Stimulated activated CD8-positive, alpha-beta memory T cell treated with anti-CD3 and anti-CD28 coated beads, Interleukin-15, amount 100 ng/mL, for 48 hours (primary cell): ENCODE data around the gene ABLIM2.

Source experiments
- DNase-seq, 2 donors: peaks; one replicate each; pipeline ENCODE4 v3.0.0-alpha.2; 2020; ENCODE audit warnings: low read depth in 2 of 2

The ABLIM2 gene

DNA sequence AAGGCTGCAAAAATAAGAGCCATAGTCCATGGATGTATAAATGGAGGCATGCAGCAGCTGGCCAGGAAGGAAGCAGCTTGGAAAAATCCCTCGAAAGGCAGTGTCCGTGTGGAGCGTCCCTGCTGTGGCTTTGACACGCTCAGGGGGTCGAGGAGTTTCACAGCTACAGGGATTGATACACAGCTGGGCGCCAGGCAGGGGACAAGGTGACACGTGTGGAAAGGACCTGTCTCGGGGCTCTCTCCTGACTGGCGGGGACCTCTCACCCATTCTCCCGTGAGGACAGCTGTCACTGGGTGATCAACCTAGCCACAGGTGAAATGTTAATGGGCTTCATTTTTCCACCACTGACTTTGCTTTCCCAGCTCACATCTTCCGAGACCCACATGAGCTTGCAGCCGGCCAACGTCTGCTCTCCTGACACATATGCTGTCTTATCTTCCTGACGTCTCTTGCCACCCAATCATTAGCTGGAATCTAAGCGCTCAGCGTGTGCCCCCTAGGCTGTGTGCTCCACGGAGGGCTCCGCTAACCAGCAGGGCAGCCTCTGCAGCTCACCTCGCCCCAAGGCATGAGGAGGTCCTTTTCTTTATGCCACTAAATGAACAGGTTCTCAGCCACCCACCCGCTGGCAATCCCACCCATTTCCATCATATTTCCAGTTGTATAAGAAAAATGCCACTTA is 129.6 kb downstream of the ABLIM2 start:
- no peak for DNase-seq

DNA sequence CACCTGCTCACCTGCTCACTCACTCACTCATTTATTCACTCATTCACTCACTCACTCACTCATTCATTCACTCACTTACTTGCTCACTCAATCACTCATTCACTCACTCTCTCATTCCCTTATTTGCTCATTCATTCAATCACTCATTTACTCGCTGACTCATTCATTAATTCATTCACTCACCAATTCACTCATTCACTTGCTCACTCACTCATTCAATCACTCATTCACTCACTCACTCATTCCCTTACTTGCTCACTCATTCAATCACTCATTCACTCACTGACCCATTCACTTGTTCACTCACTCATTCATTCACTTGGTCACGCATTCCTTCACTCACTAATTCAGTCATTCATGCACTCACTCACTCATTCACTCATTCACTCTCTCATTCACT is 130.2 kb downstream of the ABLIM2 start:
- DNase-seq: no peak

DNA sequence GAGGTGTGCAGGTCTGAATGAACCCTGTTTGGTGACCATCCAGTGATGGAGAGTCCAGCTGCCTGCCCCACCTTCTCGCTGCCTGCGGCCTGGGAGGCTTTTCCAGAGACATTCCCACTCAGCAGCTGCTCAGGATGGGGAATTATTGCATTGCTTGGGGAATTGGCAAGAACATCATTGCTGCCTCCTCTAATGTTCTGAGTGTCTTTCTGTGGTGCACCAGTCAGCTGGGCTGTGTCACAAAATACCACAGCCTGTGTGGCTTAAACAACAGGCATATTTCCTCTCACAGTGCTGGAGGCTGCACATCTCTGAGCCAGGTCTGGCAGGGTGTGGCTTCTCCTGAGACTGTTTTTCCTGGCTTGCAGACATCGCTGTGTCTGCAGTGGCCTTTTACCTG is 132.2 kb downstream of the ABLIM2 start:
- no peak for DNase-seq

DNA sequence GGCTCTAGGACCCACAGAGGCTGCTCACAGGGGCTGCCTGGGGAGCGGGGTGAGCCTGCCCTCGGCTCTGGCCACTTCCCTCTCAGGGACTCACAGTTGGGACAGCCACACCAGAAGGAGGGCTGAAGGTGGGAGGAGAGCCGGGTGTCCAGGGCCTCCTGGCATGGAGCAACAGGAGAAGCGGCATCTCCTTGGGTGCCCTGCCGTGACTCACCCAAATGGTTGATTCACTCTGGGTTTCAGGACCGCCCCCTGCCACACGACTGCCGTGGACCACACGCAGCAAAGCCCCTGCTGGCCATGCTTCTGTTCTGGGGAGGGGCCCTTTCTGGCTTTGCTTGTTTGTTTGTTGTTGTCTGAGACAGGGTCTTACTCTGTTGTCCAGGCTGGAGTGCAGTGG is 132.9 kb downstream of the ABLIM2 start:
- DNase-seq: no peak

DNA sequence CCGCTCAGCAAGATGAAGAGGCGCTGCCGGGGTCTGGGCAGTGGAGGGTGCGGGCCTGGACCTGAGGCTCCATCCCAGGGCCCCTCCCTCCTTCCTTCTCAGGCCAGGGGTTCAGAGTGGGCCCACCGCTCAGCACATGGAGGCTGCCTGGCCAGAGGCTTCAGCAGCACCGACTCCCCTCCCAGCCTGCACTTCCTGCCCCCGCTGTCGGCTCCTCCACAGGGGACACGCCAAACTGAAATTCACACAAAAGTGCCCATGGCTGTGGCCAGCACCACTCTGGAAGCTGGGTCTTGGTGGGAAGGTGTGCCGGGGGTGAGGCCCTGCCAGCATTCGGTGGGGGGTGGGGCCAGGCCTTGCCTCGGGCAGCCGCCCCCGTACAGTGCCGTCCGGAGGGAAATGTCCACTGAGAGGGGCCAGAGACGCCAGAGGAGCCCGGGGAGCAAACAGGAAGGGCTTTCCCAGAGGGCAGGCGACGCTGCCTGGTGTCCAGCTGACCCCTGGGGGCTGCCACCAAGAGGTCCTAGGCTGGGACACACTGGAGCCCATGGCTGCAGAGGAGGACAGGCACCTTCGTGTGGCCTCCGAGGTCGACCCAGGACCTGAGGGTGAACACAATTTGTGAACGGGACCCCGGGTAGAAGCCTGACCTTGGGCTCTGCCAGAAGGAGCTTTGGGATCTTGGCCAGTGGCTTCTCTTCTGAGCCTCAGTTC is 134.4 kb downstream of the ABLIM2 start:
- DNase-seq: no peak

DNA sequence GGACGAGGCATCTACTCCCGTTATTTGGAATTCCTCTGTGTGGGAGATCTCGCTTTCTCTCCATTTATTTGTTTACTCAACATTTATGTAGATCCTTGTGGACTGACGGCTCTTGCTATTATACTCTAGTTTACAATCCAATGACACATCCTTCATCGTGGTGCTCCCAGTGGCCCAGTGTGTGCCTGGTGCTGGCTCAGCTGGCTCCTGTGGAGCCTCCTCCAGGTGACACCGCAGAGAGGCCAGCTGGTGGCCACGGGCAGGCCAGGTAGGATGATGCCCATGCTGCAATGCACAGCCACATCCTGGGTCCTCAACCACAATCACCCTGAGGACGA is 134.9 kb downstream of the ABLIM2 start:
- no peak for DNase-seq

DNA sequence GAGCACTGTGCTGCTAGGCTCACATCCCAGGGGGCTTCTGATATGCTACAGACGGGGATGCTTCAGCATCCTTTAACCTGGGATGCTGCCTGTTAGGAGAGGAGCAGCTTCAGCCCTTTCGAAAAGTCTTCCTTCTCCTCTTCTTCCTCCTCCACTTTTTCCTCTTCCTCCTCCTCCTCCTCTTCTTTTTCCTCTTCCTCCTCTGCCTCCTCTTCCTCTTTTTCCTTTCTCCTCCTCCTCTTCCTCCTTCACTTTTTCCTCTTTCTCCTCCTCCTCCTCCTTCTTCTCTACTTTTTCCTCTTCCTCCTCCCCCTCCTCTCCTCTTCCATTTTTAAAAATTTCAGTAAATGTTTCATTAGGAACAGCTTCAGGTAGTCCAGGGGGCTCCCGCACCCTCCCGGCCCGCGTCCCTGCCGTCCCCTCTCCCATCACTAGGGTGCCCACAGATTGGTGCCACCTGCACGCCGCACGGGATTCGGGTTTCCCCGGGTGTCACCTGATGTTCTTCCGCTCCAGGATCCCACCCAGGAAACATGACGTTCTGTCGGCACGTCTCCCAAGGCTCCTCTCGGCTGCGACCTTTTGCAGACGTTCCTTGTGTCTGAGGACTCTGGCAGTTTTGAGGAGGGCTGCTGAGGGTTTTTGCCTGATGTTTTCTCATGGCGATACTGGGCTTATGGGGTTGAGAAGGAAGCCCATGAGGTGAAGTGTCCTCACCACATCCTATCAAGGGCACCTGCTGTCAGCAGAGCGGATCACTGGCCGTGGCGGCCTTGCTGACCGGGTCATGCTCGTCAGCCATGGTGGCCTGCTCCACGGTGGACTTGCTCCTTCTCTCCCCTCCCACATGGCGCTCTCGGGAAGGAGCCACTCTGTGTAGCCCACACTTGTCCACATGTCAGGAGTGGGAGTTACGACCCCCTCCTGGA is 135.6 kb downstream of the ABLIM2 start:
- DNase-seq: no peak

DNA sequence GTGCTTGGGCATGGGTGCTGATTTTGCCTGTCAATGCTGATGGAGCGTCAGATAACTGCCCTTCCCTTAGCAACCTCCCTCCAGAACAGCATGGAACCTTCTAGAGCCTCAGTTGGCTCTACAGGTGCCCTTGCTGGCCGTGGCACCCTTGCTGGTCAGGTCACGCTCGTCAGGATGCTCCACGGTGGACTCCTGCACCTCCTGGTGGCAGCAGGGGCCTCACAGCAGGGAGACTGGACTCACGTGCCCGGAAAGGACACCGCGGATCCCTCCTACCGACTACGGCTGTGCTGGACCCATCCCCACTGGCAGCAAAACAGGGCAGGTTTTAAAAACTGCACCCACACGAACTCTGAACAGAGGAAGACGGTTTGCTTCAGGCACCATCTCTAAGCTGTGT is 136.8 kb downstream of the ABLIM2 start:
- DNase-seq: no peak

DNA sequence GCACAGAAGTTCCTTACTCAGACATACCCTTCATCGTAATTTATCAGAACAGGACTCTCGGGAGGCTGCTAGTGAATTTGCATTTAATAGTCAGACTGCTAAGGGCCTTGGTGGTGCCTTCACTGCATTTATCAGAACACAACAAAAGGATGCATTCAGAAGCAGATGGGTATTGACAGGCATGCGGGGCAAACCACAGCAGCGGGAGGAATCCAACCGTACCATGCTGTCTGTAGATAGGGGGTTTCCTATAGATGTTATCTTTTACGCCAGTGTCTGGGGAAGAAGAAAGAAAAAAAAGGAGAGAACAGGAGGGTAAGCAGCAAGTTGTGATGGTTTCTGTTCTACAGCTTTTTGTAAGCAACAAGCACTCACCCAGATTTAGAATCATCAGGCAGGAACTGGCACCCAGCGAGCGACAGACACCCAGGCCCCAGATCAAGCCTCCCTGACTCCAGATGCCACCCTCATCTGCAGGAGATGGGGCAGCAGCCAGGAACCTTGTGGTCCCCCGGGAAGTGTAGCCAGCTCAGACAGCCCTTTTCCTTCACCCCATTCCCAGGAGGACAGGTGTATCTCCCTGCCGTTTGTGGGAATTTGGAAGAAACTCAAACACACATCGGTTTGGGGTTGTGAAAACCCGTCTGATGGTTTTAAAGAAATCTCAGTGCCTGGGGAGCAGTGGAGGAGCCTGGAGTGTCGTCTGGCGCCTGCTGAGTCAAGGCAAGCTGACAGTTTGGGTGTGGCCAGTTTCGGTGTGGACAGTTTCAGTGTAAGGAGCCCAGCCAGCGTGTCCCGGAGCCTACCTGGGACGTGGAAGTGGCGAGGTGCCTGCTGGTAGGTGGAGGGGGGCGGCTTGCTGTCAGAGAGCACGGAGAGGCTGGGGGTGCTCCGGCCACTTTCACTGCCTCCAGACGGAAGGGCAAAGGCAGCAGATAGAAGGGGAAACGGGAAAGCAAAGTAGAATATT is 138.9 kb downstream of the ABLIM2 start:
- no peak for DNase-seq

DNA sequence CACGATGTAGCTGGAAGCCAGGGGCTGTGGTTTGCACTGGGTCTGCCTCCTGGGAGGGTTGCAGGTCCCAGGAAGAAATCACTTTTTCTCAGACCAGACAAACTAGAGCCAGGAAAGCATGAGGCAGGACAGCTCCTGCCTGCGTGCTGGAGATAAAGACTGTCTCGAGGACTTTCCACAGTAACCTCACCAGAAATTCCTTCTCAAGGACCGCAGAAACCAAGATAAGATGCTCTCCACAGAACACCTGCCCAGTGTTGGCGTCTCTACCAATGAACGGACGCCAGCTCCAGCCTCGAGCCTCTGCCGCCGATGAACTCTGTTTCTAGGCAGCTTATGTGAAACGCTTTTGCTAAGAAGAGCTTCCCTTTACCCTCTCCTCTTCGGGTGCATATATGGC is 142.1 kb downstream of the ABLIM2 start:
- DNase-seq: no peak

DNA sequence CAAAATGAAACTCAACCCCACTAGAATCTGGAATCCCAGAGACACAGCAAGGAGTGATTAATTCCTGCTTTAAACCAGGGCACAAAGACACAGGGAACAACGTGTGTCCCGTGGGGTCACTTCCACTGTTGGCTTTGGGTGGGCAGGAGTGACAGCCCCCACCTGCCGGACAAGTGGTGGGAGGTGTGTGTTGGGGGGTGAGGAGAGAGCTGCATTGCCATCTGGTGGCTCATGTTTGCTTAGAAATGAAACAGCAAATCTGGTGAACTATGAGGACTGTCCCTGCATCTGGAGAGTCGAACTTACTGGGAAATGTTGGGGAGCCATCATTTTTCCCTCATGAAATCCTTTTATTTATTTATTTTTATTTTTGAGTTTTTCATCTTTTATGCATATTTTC is 143.1 kb downstream of the ABLIM2 start:
- no peak for DNase-seq

DNA sequence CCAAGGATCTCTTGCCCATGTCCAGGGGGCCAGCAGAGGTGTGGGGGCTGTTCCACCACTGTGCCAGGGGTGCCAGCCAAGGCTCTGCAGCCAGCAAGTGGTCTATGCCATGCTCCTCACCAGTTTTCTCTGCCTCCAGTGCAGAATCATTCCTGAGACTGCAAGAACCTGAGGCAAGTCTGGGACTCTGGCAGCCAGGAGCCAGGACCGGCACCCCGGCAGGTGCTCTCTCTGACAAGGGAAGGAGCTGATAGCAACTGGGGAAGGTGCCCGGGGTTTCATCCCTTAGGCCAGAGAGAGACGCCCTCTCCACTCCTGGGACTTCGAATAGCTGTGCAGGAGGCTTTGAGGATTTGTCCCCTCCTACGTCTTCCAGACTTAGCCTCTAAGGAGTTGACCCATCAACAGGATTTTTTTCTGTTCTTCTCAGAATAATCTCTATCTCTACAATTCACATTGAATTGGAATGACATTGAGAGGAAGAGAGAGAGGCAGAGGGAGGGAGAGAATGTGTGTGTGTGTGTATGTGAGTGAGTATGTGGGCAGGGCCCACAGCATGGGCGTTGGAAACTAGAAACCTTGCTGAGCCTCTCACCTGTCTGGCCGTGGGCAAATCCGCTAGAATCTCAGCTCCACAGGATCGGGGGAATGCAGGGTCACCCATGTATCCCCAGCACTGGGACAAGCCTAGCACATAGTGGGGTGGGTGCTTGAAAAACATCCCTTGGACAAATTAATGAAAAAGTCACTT is 144.5 kb downstream of the ABLIM2 start:
- DNase-seq: no peak

DNA sequence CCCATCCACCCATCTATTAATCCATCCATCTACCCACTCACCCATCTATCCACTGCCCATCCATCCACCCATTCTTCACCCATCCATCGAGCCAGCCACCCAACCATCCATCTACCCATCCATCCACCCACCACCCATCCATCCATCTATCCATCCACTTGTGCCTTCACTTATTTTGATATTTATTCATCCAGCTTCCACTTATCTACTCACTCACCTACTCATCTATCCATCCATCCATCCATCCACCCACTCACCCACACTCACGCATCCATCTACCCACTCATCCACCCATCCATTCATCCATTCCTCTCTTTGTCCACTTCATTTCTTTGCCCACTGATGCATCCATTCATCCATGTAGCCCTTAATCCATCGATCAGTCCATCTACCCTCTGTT is 146.1 kb downstream of the ABLIM2 start:
- DNase-seq: no peak

DNA sequence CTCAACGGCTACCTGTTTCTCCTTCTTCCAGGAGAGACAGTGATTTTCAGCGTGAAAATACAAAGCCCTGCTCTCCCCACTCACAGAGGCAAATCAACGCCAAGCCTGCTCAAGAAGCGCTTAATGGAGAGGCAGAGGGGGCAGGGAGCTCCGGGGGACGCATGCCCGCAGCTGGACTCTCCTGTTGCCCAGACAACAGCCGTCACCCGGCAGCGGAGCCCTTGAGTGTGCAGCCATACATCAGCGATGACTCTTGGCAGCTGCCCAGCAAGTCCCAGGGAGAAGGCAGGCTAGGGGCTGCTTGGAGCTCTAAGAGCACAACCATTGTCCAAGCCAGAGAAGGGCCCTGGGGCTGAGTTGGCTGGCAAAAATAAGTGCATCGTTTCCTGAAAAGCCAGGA is 148.0 kb downstream of the ABLIM2 start:
- no peak for DNase-seq

DNA sequence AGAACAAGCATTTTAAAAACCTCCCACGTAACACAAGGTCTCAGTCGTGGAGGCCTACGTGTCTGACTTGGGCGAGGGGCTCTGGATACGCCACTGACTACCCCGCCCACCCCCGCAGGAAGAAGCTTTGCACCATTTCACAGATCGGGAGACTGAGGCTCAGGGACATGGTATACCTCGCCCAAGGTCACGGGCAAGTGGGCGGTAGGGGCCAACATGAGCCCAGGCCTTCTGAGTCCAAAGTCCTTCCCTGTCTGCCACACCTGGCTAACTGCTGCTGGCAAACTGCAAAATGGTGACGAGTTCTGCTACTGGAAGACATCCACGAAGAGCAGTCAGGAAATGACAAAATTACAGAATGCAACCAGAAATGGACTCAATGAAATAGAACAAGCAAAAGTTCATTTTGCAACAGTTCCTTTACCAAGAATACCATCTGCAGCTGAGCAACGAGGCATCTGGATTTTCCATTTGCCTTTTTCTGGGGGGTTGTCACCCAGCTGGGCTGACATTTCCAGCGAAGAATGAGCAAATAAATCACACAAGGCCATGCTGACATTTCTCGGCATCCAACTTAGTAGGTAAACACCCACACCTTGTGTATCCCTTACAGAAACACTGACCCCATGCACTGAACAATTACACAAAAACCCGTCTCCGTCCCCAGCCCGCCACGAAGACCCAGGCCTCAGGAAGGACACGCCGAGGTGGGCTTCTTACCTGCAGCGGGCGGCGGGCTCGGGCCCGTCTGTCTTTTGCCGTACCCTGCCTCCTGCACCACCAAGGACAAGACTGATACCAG is 148.7 kb downstream of the ABLIM2 start:
- no peak for DNase-seq

DNA sequence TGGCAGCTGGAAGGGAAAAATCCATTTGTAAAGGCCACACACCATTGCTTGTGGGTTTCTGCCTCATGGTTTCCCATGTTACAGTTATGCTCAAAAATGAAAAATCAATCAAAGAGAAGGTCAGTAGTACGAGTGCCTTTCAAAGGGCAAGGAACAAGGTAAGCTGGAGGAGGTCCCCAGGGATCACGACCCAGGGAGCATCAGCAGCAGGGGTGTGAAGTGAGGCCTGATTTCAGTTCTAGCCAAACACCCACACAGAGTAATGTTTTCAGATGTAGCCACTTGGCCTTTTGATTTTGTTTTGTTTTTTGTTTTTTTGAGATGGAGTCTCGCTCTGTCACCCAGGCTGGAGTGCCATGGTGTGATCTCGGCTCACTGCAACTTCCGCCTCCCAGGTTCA is 149.5 kb downstream of the ABLIM2 start:
- no peak for DNase-seq

DNA sequence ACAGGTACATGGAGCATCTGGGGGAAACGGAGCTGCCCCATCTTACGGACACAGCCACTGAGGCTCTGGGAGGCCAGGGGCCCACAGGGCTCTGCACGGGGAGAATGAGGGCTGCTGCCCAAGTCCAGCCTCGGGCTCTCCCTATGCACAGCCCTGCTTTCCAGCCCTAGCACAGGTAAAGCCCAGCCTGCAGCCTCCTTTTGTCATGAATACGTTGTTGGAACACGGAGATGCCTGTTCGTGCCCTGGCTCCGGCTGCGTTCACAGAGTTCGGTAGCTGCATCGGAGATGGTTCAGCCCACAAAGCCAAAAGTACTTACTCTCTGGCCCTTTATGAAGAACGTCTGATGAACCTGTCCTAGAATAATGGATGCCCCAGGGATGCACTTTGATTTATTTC is 150.2 kb downstream of the ABLIM2 start:
- DNase-seq: no peak

DNA sequence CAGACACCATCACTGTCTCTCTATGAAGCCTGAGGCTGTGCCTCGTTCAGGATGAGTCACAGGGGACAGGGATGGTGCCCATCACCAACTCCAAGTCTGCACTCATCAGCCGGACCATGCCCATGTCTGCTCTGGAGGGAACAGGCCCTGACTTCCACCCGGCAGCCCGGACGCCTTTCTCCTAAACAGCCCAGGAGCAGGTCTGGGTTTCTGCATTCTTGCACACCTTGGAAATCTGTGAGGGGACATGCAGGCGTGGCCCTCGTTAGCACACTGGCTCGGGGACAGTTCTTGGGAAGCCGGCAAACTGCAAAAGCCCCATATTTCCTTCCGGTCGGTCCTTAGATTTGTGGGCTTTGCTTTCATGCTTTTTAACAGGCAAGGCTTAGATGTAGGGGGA is 151.0 kb downstream of the ABLIM2 start:
- no peak for DNase-seq

DNA sequence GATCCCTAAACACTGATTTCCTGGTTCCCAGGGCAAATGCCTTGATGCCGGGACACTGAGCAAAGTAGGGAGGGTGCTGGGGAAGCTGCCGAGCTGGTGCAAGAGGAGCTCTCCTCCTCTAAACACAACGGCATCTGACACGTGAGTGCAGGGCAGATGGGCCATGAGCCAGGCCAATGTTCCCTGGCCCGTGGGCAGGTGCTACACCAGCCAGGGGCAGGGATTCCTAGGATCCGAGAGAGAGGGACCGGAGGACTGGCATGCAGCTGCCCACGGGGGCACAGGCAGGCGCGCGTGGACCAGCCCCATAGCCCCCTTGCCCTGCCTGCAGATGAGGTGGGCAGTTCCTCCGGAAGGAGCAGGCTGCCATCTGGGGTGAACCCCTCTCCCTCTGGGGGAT is 152.1 kb downstream of the ABLIM2 start:
- no peak for DNase-seq

DNA sequence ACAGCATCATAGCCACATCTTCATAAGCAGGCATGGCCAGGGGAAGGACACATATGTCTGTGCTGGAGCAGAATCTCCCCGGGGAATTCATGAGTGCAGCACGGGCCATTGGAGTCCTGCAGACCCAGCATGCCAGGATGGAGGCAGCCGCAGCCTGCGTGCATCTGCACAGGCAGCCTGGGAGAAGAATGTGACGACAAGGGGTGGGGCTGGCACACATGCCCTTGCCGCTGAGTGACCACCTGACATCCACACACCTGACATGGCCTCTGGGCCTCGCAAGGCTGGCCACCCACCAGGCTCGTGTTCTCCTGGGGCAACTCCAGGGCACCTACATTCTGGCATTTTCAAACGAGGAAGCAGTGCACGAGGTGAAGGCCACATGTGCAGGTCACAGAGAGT is 152.8 kb downstream of the ABLIM2 start:
- DNase-seq: no peak
